CMK (cell line): ENCODE results near the gene XPR1.
"Not testable (repeated sequence)": the region's sequence is repeated elsewhere in the genome, so short reads cannot be mapped to it uniquely, and the experiment has no call there.

Source experiments
- DNase-seq: peaks from one replicate; pipeline ENCODE4 v3.0.0-alpha.2; 2010; ENCODE audit warnings: low read depth

XPR1 gene

DNA sequence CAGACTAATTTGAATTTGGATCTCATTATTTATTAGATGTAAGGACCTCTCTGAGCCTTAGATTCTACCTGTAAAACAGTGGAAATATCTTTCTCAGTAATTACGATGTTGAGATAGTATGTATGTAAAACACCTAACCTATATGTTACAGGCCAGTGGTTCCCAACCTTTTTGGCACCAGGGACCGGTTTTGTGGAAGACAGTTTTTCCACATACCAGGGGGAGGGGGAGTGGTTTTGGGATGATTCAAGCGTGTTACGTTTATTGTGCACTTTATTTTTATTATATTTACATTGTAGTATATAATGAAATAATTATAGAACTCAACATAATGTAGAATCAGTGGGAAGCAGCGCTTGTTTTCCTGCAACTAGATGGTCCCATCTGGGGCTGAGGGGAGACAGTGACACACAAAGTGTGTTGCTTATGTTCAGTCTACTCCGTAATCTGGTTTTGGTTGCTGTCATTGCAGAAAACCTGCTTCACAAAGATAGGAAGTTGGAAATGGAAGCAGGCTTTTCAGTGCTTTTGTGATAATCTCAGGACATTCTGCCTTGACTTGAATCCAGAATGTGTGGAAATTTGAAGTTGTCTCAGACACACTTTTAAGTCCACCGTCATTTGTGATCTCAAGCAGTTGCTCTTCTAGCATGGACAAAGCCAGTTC lies 12.8 kb downstream of the XPR1 start:
- no peak for DNase-seq

GRCh38 chr1:180645261-180645660 lies 13.4 kb downstream of the XPR1 start:
- not testable (repeated sequence) for DNase-seq

- DNase-seq = no peak
These were observed 14.3 kb downstream of the XPR1 start for GRCh38 chr1:180646093-180646492.

DNA sequence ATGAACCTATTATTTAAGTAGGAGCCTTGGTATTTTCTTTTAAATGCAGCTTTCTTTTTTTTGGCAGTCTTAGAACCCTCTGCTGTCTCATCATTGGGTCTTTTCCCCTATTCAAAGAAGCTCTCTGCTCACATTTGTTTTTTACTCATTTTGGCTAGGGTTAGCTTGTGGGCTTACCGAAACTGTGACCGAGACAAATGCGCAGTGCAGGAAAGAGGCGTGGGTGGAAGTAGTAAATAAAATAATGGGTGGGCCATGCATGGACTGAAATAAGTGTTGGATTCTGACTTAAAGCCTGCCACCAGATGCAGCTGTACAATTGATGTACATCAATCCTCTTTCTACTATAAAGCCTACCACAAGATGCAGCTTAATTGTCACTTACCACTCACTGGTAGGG lies 14.7 kb downstream of the XPR1 start:
- DNase-seq = no peak

DNA sequence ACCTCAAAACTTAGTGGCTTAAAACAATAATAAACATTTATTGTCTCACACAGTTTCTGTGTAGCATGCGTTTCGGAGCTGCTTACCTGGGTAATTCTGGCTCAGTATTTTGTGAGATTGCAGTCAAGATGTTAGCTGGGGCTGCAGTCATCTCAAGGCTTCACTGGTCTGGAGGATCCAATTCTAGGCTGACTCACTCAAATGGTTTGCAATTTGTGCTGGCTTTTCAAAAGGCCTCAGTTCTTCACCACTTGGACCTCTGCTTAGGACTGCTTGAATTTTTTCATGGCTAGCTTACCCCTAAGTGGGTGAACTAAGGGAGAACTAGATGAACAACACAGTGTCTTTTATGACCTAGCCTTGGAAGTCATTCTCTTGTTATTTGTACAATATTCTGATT lies 21.0 kb downstream of the XPR1 start:
- no peak for DNase-seq

- DNase-seq = no peak
These were observed 30.9 kb downstream of the XPR1 start for GRCh38 chr1:180662709-180663108.

DNA sequence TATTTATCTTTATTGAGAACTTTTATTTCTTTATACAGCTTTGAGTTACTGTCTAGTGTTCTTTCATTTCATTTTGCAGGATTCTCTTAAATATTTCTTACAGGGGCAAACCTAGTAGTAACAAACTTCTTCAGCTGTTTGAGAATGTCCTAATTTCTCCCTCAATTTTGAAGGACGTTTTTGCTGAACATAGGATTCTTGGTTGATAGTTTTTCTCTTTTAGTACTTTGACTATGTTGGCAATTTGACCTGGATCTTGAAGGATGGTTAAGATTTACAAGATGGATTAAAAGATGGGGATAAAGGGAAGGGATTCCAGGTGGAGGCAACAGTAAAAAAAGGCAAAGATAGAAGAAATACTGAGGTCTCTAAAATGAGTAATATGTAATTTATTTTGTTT lies 38.9 kb downstream of the XPR1 start:
- no peak for DNase-seq

GRCh38 chr1:180672105-180672504 lies 40.3 kb downstream of the XPR1 start:
- no peak for DNase-seq

- no peak for DNase-seq
These were observed 40.7 kb downstream of the XPR1 start for GRCh38 chr1:180672505-180672904.

DNA sequence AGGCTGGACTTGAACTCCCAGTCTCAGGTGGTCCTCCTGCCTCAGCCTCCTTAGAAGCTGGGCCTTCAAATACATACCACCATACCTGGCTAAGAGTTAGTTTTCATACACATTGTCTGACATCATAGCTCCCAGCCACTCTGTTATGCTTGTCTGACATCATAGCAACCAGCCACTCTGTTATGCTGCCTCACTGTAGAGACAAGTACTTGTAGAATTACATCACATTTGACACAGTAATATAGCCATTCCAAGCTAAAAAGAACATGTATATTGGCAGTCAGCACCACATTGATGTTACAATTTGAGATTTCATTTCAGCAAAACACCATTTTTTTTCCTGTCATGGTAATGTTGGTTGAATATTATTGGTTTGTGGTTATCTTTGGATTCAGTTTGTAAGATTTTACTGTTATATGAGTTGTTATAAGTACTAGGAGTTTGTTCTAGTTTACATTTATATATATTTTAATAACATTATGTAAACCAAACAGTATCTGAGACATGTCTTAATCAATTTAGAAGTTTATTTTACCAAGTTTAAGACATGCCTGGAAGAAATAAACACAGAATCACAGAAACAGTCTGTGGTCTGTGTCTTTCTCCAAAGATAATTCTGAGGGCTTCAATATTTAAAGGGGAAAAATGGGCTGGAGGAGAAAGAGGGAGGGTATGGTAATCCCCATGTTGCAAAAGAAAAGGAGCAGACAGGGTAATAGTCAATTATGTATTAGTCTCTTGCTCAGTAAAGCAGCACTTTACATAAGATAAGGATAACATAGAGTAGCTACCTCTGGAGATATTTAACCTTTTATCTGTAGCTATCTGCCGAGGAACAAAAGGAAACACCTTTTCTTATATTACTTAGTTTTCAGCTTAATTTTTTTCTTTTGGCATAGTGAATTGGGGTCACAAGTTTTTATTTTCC lies 43.0 kb downstream of the XPR1 start:
- no peak for DNase-seq

GRCh38 chr1:180675586-180675985 lies 43.8 kb downstream of the XPR1 start:
- no peak for DNase-seq

- DNase-seq = no peak
These were observed 48.8 kb downstream of the XPR1 start for GRCh38 chr1:180680558-180681144.

- not testable (repeated sequence) for DNase-seq
These were observed 51.3 kb downstream of the XPR1 start for GRCh38 chr1:180683117-180683516.

DNA sequence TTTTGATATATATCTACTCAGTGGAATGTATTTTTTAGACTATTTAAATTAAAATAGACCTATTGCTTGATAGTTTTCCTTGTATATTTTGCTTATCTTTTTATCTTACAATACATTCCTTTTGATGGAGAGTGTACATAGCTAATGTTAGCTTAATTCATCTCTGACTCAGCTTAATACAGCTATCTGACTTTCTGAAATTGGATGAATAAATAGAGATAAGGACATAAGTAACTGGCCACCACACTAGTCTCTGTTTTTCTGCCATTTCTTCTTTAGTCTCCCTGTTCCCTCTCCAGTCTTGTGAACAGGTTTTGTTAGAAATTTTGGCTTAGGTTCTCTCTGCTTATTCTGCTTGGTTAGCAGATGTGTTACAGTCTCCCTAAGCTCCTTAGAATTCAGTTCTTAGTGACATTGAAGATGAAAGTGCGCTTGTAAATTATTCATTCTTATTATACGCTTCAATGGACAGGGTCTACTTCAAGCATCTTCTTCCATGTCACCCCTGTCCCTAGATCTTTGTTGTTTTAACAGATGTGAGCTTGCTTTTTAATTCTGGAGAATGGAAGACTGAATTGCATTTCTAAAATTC lies 59.6 kb downstream of the XPR1 start:
- DNase-seq = no peak

GRCh38 chr1:180693564-180694244 lies 61.9 kb downstream of the XPR1 start:
- DNase-seq = no peak

GRCh38 chr1:180695282-180695681 lies 63.5 kb downstream of the XPR1 start:
- DNase-seq = no peak

DNA sequence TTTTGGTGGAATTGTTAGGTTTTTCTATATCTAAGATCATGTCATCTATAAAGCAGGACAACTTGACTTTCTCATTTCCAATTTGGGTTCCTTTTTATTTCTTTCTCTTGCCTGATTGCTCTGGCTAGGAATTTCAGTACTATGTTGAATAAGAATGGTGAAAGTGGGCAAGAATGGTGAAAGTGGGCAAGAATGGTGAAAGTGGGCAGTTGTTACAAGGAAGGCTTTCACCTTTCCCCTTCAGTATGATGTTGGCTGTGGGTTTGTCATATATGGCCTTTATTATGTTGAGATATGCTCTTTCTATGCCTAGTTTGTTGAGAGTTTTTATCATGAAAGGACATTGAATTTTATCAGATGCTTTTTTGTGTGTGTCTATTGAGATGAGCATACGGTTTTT lies 64.5 kb downstream of the XPR1 start:
- no peak for DNase-seq

DNA sequence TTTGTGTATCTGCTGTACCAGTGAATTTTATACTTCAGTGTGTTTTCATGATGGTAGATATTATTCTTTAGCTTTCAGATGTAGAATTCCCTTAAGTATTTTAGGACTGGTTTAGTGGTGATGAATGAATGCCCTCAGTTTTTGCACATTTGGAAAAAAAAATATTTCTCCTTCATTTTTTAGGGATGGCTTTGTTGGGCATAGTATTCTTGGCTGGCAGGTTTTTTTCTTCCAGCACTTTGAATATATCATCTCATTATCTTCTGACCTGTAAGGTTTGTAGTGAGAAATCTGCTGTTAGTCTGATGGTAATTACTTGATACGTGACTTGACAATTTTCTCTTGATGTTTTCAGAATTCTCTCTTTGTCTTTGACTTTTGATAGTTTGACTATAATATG lies 66.8 kb downstream of the XPR1 start:
- DNase-seq = no peak

GRCh38 chr1:180702376-180702775 lies 70.6 kb downstream of the XPR1 start:
- not testable (repeated sequence) for DNase-seq

GRCh38 chr1:180710746-180711145 lies 78.9 kb downstream of the XPR1 start:
- DNase-seq = not testable (repeated sequence)

DNA sequence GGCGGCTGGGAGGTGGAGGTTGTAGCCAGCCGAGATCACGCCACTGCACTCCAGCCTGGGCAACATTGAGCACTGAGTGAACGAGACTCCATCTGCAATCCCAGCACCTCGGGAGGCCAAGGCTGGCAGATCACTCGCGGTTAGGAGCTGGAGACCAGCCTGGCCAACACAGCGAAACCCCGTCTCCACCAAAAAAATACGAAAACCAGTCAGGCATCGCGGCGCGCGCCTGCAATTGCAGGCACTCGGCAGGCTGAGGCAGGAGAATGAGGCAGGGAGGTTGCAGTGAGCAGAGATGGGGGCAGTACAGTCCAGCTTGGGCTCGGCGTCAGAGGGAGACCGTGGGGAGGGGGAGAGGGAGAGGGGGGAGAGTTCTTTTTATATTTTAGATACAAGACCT lies 79.4 kb downstream of the XPR1 start:
- DNase-seq = not testable (repeated sequence)

- no peak for DNase-seq
These were observed 88.9 kb downstream of the XPR1 start for GRCh38 chr1:180720753-180721152.
